WTC11 (cell line): ENCODE results near the gene SLC2A4RG. TPM values are rescaled to one million over a fixed set of nuclear protein-coding genes. Genes with fewer than 3 reads are reported as not detected.

Experiments
- ATAC-seq: fragments of 200-7000 bp; cut with Tn5 transposase; 2 replicates; pipeline ENCODE4 v1.10.0; 2021; ENCODE audit warnings: mild to moderate bottlenecking, moderate library complexity
- CTCF ChIA-PET: fragments of 300-600 bp; sonication (Branson Sonifier 250); formaldehyde crosslinking; loops from one replicate; lab custom pipeline; 2021; ENCODE audit warnings: antibody characterized with exemption; lab: Charles Lee
- POLR2A ChIA-PET: fragments of 350-600 bp; sonication (Branson Sonifier 250); formaldehyde crosslinking; loops from one replicate; lab custom pipeline; 2021; ENCODE audit warnings: antibody characterized with exemption; lab: Charles Lee
- DNase-seq: peaks from one replicate; pipeline ENCODE4 v3.0.0; 2021; ENCODE audit warnings: low spot score
- H3K27ac Mint-ChIP-seq: 2 replicates; pipeline ENCODE4 v1.8.0; 2021; ENCODE audit warnings: mixed read lengths
- H3K27me3 Mint-ChIP-seq: 2 replicates; pipeline ENCODE4 v1.8.0; 2021; ENCODE audit warnings: low read depth, mild to moderate bottlenecking, moderate library complexity, mixed read lengths
- H3K36me3 Mint-ChIP-seq: 2 replicates; pipeline ENCODE4 v1.8.0; 2021; ENCODE audit warnings: mixed read lengths
- H3K4me1 Mint-ChIP-seq: 2 replicates; pipeline ENCODE4 v1.8.0; 2022; ENCODE audit warnings: mixed read lengths
- H3K4me3 Mint-ChIP-seq: 2 replicates; pipeline ENCODE4 v1.8.0; 2021; ENCODE audit warnings: mild to moderate bottlenecking, moderate library complexity, mixed read lengths
- H3K9me3 Mint-ChIP-seq: 2 replicates; pipeline ENCODE4 v1.8.0; 2021; ENCODE audit warnings: mixed read lengths
- FOXK1 ChIP-seq: sonication (generic); formaldehyde crosslinking; IDR thresholded peaks from 2 replicates; pipeline ENCODE4 v1.8.0; 2022; ENCODE audit warnings: mild to moderate bottlenecking, moderate library complexity, missing genetic modification reagents
- IRF2 ChIP-seq: sonication (generic); formaldehyde crosslinking; IDR thresholded peaks from 2 replicates; pipeline ENCODE4 v1.8.0; 2022; ENCODE audit warnings: low read depth, missing genetic modification reagents, borderline replicate concordance
- JUN ChIP-seq: sonication (generic); formaldehyde crosslinking; IDR thresholded peaks from 2 replicates; pipeline ENCODE4 v1.8.0; 2023; ENCODE audit warnings: mild to moderate bottlenecking, missing genetic modification reagents
- KAT7 ChIP-seq: sonication (generic); formaldehyde crosslinking; IDR thresholded peaks from 2 replicates; pipeline ENCODE4 v1.8.1; 2023; ENCODE audit warnings: missing genetic modification reagents, mild to moderate bottlenecking, borderline replicate concordance
- MXD4 ChIP-seq: fragments of 250-450 bp; sonication (Bioruptor Pico); IDR thresholded peaks from 2 replicates; pipeline ENCODE4 v1.8.0; 2021; ENCODE audit warnings: mild to moderate bottlenecking, moderate library complexity, borderline replicate concordance
- PRRX2 ChIP-seq: fragments of 250-450 bp; sonication (Bioruptor Pico); IDR thresholded peaks from 2 replicates; pipeline ENCODE4 v1.8.0; 2021; ENCODE audit warnings: mild to moderate bottlenecking
- RORB ChIP-seq: fragments of 250-450 bp; sonication (Bioruptor Pico); IDR thresholded peaks from 2 replicates; pipeline ENCODE4 v1.9.0; 2021; ENCODE audit warnings: mild to moderate bottlenecking
- SMAD4 ChIP-seq: sonication (generic); formaldehyde crosslinking; IDR thresholded peaks from 2 replicates; pipeline ENCODE4 v1.8.0; 2022; ENCODE audit warnings: mild to moderate bottlenecking, missing genetic modification reagents
- SOX15 ChIP-seq: fragments of 250-450 bp; sonication (Bioruptor Pico); IDR thresholded peaks from 2 replicates; pipeline ENCODE4 v1.9.0; 2021; ENCODE audit warnings: mild to moderate bottlenecking
- TEAD1 ChIP-seq: sonication (generic); formaldehyde crosslinking; IDR thresholded peaks from 2 replicates; pipeline ENCODE4 v1.8.0; 2022; ENCODE audit warnings: mild to moderate bottlenecking, missing genetic modification reagents
- ZNF121 ChIP-seq: sonication (generic); formaldehyde crosslinking; IDR thresholded peaks from 2 replicates; pipeline ENCODE4 v1.8.0; 2023; ENCODE audit warnings: missing genetic modification reagents
- ZNF416 ChIP-seq: fragments of 250-450 bp; sonication (Bioruptor Pico); IDR thresholded peaks from 2 replicates; pipeline ENCODE4 v1.9.0; 2021; ENCODE audit warnings: mild to moderate bottlenecking, inconsistent platforms
- total RNA-seq: library from RNA; stranded (reverse); gene quantifications from 3 replicates; pipeline ENCODE4 v1.2.3, GENCODE V29; 2021
- TF ChIP-seq, protein P1 (sequence below): fragments of 250-450 bp; sonication (Bioruptor Pico); IDR thresholded peaks from 2 replicates; pipeline ENCODE4 v1.9.0; 2021; ENCODE audit warnings: mild to moderate bottlenecking, borderline replicate concordance
- TF ChIP-seq, protein P2 (sequence below): sonication (generic); formaldehyde crosslinking; IDR thresholded peaks from 2 replicates; pipeline ENCODE4 v1.8.0; 2023; ENCODE audit warnings: missing genetic modification reagents, mild to moderate bottlenecking, borderline replicate concordance
- TF ChIP-seq, protein P3 (sequence below): sonication (generic); formaldehyde crosslinking; IDR thresholded peaks from 2 replicates; pipeline ENCODE4 v1.8.0; 2023; ENCODE audit warnings: missing genetic modification reagents
- TF ChIP-seq, protein P4 (sequence below): sonication (generic); formaldehyde crosslinking; IDR thresholded peaks from 2 replicates; pipeline ENCODE4 v1.8.1; 2023; ENCODE audit warnings: mild to moderate bottlenecking, moderate library complexity, missing genetic modification reagents
- TF ChIP-seq, protein P5 (sequence below): sonication (generic); formaldehyde crosslinking; conservative IDR thresholded peaks from 2 replicates; pipeline ENCODE4 v1.8.1; 2023; ENCODE audit warnings: mild to moderate bottlenecking, low read depth, missing genetic modification reagents, moderate library complexity
- TF ChIP-seq, protein P6 (sequence below): fragments of 250-450 bp; sonication (Bioruptor Pico); conservative IDR thresholded peaks from 2 replicates; pipeline ENCODE4 v1.9.0; 2021; ENCODE audit warnings: mild to moderate bottlenecking
- TF ChIP-seq, protein P7 (sequence below): sonication (generic); formaldehyde crosslinking; conservative IDR thresholded peaks from 2 replicates; pipeline ENCODE4 v1.8.1; 2022; ENCODE audit warnings: mild to moderate bottlenecking, missing genetic modification reagents

SLC2A4RG gene
- total RNA-seq, 1 experiment from 2014 or later = 43.3 TPM

DNA sequence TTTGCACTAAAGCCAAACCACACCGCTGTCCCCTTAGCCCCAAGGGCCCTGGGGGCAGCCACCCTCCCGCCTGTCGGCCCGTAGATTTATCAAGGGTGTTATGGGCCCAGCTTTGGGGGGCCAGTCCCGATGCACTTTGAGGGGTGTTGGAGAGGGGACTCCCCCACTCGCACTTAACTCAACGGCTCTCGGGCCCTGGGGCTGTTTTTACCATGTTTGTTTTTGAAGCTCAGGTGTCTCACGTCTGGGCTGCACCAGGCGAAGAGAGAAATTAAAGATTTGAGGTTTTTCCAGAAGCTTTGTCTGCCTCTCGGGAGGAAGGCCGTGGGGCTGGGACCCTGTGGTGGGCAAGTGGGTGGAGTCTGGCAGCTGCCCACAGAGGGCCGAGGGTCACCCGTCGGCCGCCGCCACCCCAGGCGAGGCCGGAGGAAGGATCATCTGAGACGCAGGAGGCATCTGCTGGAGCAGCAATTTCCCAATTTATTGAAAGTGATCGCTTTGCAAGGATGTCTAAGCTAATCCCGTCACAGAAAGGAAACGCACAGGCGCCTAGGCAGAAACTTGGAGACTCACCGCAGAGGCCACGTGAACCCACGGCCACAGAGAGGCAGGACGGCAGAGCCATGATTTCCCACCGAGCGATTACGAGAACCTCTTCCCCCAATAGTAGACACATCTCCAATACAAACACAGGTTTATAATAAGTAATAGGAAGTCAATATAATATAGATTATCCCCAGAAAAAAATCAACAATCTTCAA is 3.8 kb downstream of the SLC2A4RG start (continued):
- TF ChIP-seq, protein P1, sequence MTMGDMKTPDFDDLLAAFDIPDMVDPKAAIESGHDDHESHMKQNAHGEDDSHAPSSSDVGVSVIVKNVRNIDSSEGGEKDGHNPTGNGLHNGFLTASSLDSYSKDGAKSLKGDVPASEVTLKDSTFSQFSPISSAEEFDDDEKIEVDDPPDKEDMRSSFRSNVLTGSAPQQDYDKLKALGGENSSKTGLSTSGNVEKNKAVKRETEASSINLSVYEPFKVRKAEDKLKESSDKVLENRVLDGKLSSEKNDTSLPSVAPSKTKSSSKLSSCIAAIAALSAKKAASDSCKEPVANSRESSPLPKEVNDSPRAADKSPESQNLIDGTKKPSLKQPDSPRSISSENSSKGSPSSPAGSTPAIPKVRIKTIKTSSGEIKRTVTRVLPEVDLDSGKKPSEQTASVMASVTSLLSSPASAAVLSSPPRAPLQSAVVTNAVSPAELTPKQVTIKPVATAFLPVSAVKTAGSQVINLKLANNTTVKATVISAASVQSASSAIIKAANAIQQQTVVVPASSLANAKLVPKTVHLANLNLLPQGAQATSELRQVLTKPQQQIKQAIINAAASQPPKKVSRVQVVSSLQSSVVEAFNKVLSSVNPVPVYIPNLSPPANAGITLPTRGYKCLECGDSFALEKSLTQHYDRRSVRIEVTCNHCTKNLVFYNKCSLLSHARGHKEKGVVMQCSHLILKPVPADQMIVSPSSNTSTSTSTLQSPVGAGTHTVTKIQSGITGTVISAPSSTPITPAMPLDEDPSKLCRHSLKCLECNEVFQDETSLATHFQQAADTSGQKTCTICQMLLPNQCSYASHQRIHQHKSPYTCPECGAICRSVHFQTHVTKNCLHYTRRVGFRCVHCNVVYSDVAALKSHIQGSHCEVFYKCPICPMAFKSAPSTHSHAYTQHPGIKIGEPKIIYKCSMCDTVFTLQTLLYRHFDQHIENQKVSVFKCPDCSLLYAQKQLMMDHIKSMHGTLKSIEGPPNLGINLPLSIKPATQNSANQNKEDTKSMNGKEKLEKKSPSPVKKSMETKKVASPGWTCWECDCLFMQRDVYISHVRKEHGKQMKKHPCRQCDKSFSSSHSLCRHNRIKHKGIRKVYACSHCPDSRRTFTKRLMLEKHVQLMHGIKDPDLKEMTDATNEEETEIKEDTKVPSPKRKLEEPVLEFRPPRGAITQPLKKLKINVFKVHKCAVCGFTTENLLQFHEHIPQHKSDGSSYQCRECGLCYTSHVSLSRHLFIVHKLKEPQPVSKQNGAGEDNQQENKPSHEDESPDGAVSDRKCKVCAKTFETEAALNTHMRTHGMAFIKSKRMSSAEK (CRISPR knock-in tag) = no peak
- no peak for TF ChIP-seq SOX15 (CRISPR knock-in tag)
- TF ChIP-seq, protein P2, sequence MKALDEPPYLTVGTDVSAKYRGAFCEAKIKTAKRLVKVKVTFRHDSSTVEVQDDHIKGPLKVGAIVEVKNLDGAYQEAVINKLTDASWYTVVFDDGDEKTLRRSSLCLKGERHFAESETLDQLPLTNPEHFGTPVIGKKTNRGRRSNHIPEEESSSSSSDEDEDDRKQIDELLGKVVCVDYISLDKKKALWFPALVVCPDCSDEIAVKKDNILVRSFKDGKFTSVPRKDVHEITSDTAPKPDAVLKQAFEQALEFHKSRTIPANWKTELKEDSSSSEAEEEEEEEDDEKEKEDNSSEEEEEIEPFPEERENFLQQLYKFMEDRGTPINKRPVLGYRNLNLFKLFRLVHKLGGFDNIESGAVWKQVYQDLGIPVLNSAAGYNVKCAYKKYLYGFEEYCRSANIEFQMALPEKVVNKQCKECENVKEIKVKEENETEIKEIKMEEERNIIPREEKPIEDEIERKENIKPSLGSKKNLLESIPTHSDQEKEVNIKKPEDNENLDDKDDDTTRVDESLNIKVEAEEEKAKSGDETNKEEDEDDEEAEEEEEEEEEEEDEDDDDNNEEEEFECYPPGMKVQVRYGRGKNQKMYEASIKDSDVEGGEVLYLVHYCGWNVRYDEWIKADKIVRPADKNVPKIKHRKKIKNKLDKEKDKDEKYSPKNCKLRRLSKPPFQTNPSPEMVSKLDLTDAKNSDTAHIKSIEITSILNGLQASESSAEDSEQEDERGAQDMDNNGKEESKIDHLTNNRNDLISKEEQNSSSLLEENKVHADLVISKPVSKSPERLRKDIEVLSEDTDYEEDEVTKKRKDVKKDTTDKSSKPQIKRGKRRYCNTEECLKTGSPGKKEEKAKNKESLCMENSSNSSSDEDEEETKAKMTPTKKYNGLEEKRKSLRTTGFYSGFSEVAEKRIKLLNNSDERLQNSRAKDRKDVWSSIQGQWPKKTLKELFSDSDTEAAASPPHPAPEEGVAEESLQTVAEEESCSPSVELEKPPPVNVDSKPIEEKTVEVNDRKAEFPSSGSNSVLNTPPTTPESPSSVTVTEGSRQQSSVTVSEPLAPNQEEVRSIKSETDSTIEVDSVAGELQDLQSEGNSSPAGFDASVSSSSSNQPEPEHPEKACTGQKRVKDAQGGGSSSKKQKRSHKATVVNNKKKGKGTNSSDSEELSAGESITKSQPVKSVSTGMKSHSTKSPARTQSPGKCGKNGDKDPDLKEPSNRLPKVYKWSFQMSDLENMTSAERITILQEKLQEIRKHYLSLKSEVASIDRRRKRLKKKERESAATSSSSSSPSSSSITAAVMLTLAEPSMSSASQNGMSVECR = no peak

DNA sequence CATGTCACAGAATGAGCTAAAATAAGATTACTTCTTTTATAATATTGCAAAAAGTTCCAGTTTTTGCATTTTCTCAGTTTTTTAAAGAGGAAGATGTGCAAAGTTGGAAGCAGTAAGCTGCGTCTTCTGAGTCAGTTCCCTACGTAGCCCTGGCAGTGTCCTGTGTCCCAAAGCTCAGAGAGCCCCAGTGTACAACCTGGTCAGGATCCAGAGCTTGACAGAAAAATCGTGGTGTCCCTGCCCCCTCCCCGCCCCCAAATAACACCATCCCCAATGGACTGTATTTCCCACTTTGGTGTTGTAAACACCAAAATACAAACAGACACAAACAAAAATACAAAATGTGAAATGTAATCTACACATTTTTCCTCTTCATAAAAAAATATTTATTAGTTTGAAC is 4.6 kb downstream of the SLC2A4RG start:
- DNase-seq = no peak
- no peak for TF ChIP-seq SMAD4 (CRISPR knock-in tag)
- no peak for TF ChIP-seq RORB (CRISPR knock-in tag)
- TF ChIP-seq, protein P3, sequence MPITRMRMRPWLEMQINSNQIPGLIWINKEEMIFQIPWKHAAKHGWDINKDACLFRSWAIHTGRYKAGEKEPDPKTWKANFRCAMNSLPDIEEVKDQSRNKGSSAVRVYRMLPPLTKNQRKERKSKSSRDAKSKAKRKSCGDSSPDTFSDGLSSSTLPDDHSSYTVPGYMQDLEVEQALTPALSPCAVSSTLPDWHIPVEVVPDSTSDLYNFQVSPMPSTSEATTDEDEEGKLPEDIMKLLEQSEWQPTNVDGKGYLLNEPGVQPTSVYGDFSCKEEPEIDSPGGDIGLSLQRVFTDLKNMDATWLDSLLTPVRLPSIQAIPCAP (CRISPR knock-in tag) = no peak
- TF ChIP-seq, protein P4, sequence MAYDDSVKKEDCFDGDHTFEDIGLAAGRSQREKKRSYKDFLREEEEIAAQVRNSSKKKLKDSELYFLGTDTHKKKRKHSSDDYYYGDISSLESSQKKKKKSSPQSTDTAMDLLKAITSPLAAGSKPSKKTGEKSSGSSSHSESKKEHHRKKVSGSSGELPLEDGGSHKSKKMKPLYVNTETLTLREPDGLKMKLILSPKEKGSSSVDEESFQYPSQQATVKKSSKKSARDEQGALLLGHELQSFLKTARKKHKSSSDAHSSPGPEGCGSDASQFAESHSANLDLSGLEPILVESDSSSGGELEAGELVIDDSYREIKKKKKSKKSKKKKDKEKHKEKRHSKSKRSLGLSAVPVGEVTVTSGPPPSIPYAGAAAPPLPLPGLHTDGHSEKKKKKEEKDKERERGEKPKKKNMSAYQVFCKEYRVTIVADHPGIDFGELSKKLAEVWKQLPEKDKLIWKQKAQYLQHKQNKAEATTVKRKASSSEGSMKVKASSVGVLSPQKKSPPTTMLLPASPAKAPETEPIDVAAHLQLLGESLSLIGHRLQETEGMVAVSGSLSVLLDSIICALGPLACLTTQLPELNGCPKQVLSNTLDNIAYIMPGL (CRISPR knock-in tag) = no peak
- no peak for TF ChIP-seq SOX15 (CRISPR knock-in tag)
- TF ChIP-seq, protein P5, sequence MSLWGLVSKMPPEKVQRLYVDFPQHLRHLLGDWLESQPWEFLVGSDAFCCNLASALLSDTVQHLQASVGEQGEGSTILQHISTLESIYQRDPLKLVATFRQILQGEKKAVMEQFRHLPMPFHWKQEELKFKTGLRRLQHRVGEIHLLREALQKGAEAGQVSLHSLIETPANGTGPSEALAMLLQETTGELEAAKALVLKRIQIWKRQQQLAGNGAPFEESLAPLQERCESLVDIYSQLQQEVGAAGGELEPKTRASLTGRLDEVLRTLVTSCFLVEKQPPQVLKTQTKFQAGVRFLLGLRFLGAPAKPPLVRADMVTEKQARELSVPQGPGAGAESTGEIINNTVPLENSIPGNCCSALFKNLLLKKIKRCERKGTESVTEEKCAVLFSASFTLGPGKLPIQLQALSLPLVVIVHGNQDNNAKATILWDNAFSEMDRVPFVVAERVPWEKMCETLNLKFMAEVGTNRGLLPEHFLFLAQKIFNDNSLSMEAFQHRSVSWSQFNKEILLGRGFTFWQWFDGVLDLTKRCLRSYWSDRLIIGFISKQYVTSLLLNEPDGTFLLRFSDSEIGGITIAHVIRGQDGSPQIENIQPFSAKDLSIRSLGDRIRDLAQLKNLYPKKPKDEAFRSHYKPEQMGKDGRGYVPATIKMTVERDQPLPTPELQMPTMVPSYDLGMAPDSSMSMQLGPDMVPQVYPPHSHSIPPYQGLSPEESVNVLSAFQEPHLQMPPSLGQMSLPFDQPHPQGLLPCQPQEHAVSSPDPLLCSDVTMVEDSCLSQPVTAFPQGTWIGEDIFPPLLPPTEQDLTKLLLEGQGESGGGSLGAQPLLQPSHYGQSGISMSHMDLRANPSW (CRISPR knock-in tag) = no peak
- TF ChIP-seq FOXK1 = no peak
- TF ChIP-seq MXD4 (CRISPR knock-in tag) = no peak
- TF ChIP-seq KAT7 (CRISPR knock-in tag) = no peak
- TF ChIP-seq JUN (CRISPR knock-in tag) = no peak
- no peak for TF ChIP-seq TEAD1 (CRISPR knock-in tag)
- no peak for TF ChIP-seq ZNF121
- no peak for TF ChIP-seq IRF2
- TF ChIP-seq PRRX2 (CRISPR knock-in tag) = no peak
- TF ChIP-seq, protein P6, sequence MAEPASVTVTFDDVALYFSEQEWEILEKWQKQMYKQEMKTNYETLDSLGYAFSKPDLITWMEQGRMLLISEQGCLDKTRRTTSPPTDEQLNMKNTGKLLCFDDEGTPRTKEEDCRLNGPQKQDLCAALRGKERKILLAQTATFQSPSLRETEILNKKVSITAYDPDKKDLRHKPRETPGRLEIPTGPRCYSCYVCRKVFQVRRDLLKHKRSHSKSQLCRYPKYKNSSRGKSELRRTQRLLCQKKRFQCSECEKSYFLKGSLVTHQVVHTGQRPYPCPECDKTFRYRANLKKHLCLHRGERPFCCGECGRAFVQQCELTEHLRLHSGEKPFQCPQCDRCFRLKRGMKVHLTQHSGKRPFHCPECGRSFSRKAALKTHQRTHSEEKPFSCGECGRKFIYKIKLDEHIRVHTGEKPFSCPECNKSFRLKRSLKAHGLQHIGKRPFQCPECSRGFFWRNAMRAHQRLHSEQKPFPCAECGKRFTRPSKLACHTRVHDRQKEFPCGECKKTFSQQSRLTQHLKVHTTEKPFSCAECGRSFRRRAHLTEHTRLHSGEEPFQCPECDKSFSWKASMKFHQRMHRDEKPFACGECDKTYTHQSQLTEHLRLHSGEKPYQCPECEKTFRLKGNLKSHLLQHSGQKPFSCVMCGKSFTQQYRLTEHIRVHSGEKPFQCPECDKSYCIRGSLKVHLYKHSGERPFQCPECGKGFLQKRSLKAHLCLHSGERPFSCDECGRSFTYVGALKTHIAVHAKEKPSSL (CRISPR knock-in tag) = no peak
- TF ChIP-seq ZNF416 = no peak
- TF ChIP-seq, protein P7, sequence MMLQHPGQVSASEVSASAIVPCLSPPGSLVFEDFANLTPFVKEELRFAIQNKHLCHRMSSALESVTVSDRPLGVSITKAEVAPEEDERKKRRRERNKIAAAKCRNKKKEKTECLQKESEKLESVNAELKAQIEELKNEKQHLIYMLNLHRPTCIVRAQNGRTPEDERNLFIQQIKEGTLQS (CRISPR knock-in tag) = no peak
- ChIA-PET CTCF (interaction anchor here (1.3 to 1.8 kb wide), 2 partner anchors 31 to 42 kb away, joined by 3 to 7 read pairs; no protein-coding TSS in a partner anchor), POLR2A (no interaction called here)
- no peaks in the 10 kb centered on the region for H3K9me3 Mint-ChIP-seq
- no peaks in the 10 kb centered on the region for H3K27me3 Mint-ChIP-seq
- H3K4me1 Mint-ChIP-seq = no peaks in the 10 kb centered on the region
- no peak for ATAC-seq
- no peak overlapping the region for H3K27ac Mint-ChIP-seq
- no peak overlapping the region for H3K4me3 Mint-ChIP-seq
- H3K36me3 Mint-ChIP-seq = 0 out of 2 replicates have a peak, but pooled peaks cover 3% of the 10 kb centered on the region
